OCI-LY3 (cell line): ENCODE results near the gene KRTAP10-4.

ENCODE experiments used
- H2AFZ ChIP-seq: fragments of 200-600, 300-600 bp; shearing (Covaris generic); 2 replicates; pipeline ENCODE4 v1.6.0; 2014; ENCODE audit warnings: antibody characterized with exemption, low read depth, low read length
- H3K27ac ChIP-seq: fragments of 200-600, 300-600 bp; sonication (generic); 2 replicates; pipeline ENCODE4 v1.5.1; 2014; ENCODE audit warnings: mild to moderate bottlenecking, low read length, moderate library complexity, mixed read lengths
- H3K27me3 ChIP-seq: fragments of 200-600, 300-600 bp; sonication (generic); 2 replicates; pipeline ENCODE4 v1.6.1; 2014; ENCODE audit warnings: low read depth, low read length, mixed read lengths
- H3K36me3 ChIP-seq: fragments of 200-600, 300-600 bp; sonication (generic); replicated peaks from 2 replicates; pipeline ENCODE3; 2014; ENCODE audit warnings: low read depth, low read length, mixed read lengths
- H3K4me1 ChIP-seq: fragments of 300-600, 200-600 bp; sonication (generic); 2 replicates; pipeline ENCODE4 v1.6.1; 2014; ENCODE audit warnings: low read length, mixed read lengths
- H3K4me2 ChIP-seq: fragments of 200-600, 300-600 bp; sonication (generic); 2 replicates; pipeline ENCODE4 v1.6.1; 2014; ENCODE audit warnings: low read length, mixed read lengths
- H3K4me3 ChIP-seq: fragments of 300-600, 200-600 bp; sonication (generic); 2 replicates; pipeline ENCODE4 v1.5.1; 2014; ENCODE audit warnings: antibody characterized with exemption, mild to moderate bottlenecking, low read length, moderate library complexity
- H3K79me2 ChIP-seq: fragments of 300-600, 200-600 bp; shearing (Covaris generic); 2 replicates; pipeline ENCODE4 v1.6.1; 2014; ENCODE audit warnings: mild to moderate bottlenecking, low read length, mixed read lengths
- H3K9ac ChIP-seq: fragments of 300-600, 200-600 bp; shearing (Covaris generic); 2 replicates; pipeline ENCODE4 v1.6.0; 2014; ENCODE audit warnings: mild to moderate bottlenecking, low read length, moderate library complexity
- H3K9me3 ChIP-seq: fragments of 200-600, 300-600 bp; shearing (Covaris generic); 2 replicates; pipeline ENCODE4 v1.6.1; 2014; ENCODE audit warnings: low read length, mixed read lengths; ENCODE audit not compliant: insufficient read depth
- H4K20me1 ChIP-seq: fragments of 200-600, 300-600 bp; sonication (generic); 2 replicates; pipeline ENCODE4 v1.6.1; 2016; ENCODE audit warnings: low read length, mixed read lengths; ENCODE audit not compliant: insufficient read depth
- EZH2phosphoT487 ChIP-seq: fragments of 200-600 bp; shearing (Covaris generic); IDR thresholded peaks from 2 replicates; pipeline ENCODE4 v1.6.1; 2018; ENCODE audit warnings: antibody characterized with exemption, mixed run types, low read depth
- TF ChIP-seq, protein P1 (sequence below): fragments of 200-600, 300-600 bp; sonication (generic); IDR thresholded peaks from 2 replicates; pipeline ENCODE4 v1.5.1; 2014; ENCODE audit warnings: antibody characterized with exemption, low read length, low read depth

KRTAP10-4 gene

DNA sequence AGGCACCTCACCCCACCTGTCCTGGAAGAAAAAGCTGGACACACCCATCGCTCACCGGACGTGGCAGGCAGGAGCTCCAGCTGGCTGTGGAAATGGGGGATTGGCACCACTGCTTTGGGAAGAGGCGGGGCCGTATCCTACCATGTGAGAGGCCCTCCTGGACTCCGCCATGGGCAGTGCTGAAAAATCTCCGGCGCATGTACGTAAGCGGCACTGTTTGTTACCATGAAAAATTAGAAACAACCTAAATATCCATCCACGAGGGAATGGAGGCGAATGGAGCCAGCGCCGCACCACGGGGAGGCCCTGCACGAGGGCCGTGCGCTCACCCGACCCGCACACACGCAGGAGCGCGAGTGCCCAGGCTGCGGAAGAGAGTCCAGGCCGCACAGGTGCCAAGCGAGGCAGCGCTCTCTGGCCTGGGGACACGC is 41.4 kb downstream of the KRTAP10-4 start:
- H2AFZ ChIP-seq, result no peak overlapping the region
- H4K20me1 ChIP-seq, result no peaks in the 10 kb centered on the region
- no peaks in the 10 kb centered on the region for H3K27me3 ChIP-seq
- H3K9ac ChIP-seq, result no peak overlapping the region
- H3K4me3 ChIP-seq, result no peak overlapping the region
- peaks cover 4% of the 10 kb centered on the region; the same call in 1 of the 2 replicates for H3K9me3 ChIP-seq
- no peaks in the 10 kb centered on the region for H3K4me1 ChIP-seq
- no peaks in the 10 kb centered on the region for H3K79me2 ChIP-seq
- no peak overlapping the region for H3K27ac ChIP-seq
- TF ChIP-seq EZH2phosphoT487, result no peak
- TF ChIP-seq, protein P1, sequence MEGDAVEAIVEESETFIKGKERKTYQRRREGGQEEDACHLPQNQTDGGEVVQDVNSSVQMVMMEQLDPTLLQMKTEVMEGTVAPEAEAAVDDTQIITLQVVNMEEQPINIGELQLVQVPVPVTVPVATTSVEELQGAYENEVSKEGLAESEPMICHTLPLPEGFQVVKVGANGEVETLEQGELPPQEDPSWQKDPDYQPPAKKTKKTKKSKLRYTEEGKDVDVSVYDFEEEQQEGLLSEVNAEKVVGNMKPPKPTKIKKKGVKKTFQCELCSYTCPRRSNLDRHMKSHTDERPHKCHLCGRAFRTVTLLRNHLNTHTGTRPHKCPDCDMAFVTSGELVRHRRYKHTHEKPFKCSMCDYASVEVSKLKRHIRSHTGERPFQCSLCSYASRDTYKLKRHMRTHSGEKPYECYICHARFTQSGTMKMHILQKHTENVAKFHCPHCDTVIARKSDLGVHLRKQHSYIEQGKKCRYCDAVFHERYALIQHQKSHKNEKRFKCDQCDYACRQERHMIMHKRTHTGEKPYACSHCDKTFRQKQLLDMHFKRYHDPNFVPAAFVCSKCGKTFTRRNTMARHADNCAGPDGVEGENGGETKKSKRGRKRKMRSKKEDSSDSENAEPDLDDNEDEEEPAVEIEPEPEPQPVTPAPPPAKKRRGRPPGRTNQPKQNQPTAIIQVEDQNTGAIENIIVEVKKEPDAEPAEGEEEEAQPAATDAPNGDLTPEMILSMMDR, result no peak
- H3K4me2 ChIP-seq, result no peak overlapping the region
- no peaks in the 10 kb centered on the region for H3K36me3 ChIP-seq

GRCh38 chr21:44615466-44615865 is 41.9 kb downstream of the KRTAP10-4 start:
- Histone ChIP-seq H3K27ac (no peak overlapping the region), H3K9ac (no peak overlapping the region), H3K4me3 (no peak overlapping the region), H4K20me1 (no peaks in the 10 kb centered on the region), H3K27me3 (no peaks in the 10 kb centered on the region), H3K36me3 (no peaks in the 10 kb centered on the region), H3K79me2 (no peaks in the 10 kb centered on the region), H2AFZ (no peak overlapping the region), H3K9me3 (peaks cover 4% of the 10 kb centered on the region; the same call in 1 of the 2 replicates), H3K4me2 (no peak overlapping the region), H3K4me1 (no peaks in the 10 kb centered on the region)
- no peak for TF ChIP-seq EZH2phosphoT487
- TF ChIP-seq, protein P1, result no peak

DNA sequence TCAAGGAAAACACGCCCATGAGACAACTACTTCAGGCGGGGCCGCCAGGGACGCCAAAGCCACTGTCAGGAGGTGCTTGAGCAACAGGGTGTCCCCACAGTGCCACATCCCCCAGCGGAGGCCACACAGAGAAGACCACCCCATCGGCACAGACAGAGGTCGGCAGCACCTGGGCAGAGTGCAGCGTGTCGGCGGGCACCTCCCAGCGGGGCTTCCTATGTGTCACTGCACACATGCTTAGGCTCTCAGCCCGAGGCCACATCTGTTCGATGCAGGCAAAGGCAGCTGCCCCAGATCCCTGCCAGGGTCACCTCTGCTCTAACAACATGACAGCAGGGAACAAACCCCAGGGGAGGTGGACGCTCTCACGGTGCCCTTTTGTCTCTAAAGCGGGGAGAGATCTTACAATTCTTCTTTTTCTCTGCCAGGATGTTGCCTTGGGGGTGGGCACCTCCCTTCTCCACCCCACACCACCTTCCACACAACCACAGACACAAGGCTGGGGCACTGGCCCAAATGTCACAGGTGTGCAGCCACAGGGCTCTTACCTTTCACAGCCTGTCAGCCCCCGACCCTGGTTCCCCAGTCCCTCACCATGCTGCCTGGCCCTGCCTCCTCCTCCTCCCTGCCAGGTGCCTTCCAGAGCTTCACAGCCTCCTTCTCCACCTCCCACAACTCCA is 42.5 kb downstream of the KRTAP10-4 start:
- H3K27ac ChIP-seq, result no peak overlapping the region
- no peak for TF ChIP-seq EZH2phosphoT487
- TF ChIP-seq, protein P1, result no peak
- no peak overlapping the region for H3K4me2 ChIP-seq
- H3K4me3 ChIP-seq, result no peak overlapping the region
- H3K9me3 ChIP-seq, result peaks cover 4% of the 10 kb centered on the region; the same call in 1 of the 2 replicates
- H3K4me1 ChIP-seq, result no peaks in the 10 kb centered on the region
- no peak overlapping the region for H3K9ac ChIP-seq
- H4K20me1 ChIP-seq, result no peaks in the 10 kb centered on the region
- no peak overlapping the region for H2AFZ ChIP-seq
- no peaks in the 10 kb centered on the region for H3K27me3 ChIP-seq
- H3K79me2 ChIP-seq, result no peaks in the 10 kb centered on the region
- no peaks in the 10 kb centered on the region for H3K36me3 ChIP-seq

- H3K27ac ChIP-seq, result no peak overlapping the region
- H3K9me3 ChIP-seq, result peaks cover 4% of the 10 kb centered on the region; the same call in 1 of the 2 replicates
- H2AFZ ChIP-seq, result no peak overlapping the region
- H3K27me3 ChIP-seq, result no peaks in the 10 kb centered on the region
- H3K4me3 ChIP-seq, result no peak overlapping the region
- H3K4me2 ChIP-seq, result no peak overlapping the region
- H3K79me2 ChIP-seq, result no peaks in the 10 kb centered on the region
- H3K36me3 ChIP-seq, result no peaks in the 10 kb centered on the region
- H3K4me1 ChIP-seq, result no peaks in the 10 kb centered on the region
- TF ChIP-seq, protein P1, result no peak
- no peak for TF ChIP-seq EZH2phosphoT487
- H4K20me1 ChIP-seq, result no peaks in the 10 kb centered on the region
- H3K9ac ChIP-seq, result no peak overlapping the region
Observed at GRCh38 chr21:44616591-44616926, 43.0 kb downstream of the KRTAP10-4 start.
